CD4-positive, alpha-beta T cell treated with Interferon alpha-2 for 1 hour (primary cell): ENCODE results near the gene ORAI3.
"Not testable (repeated sequence)": the region's sequence is repeated elsewhere in the genome, so short reads cannot be mapped to it uniquely, and the experiment has no call there.

ENCODE experiments used
- DNase-seq, 2 donors: peaks; one replicate each; pipeline ENCODE4 v3.0.0-alpha.2; 2020 to 2022

ORAI3 gene

GRCh38 chr16:30924076-30924912 lies 24.6 kb upstream of the ORAI3 start:
- no peak for DNase-seq

DNA sequence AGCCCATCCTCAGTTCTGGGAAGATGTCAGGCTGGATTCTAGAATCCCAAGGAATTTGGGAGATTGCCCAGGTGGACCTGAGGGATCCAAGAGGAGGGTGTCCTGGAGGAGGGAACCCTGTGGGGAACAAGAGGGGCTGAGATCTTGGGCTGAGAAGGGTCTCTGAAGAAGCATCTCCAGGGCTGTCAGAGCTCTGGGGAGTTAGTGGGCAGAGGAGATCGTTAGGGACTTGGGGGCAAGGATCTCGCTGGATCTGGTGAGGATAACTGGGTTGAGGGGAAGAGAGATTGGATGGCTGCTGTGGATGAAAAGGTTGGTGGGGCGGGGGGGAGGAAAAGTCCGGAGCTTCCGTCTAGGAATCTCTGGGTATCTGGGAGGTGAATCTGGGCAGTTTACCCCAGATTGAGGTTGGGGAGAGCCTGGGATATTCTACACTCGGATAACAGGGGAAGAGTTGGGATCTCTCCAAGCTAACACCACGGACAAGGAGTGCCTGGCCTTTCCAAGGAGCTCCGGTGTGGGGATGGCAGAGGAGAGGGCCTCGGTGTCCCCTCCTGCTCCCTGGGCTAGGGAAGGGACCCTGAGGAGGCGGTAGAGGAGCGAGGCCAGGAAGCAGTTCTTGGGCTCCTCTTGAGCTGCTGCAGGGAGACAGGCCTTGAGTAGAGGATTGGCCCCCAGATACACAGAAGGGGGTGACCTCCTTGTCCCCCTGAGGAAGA lies 23.8 kb upstream of the ORAI3 start:
- DNase-seq: no peak

DNA sequence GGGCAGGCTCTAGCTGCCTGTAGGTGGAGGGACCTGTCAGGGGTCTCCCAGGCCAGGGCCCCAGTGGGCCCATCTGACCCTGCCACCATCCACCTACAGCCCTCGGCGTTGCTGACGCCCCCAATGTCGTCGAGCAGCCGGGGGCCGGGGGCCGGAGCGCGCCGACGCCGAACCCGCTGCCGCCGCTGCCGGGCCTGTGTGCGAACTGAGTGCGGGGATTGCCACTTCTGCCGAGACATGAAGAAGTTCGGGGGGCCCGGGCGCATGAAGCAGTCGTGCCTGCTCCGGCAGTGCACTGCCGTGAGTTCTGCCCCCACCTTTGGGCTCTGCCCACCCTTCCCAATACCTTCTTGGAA lies 23.3 kb upstream of the ORAI3 start:
- DNase-seq: no peak

- DNase-seq: no peak
Observed at GRCh38 chr16:30925995-30926811, 22.7 kb upstream of the ORAI3 start.

GRCh38 chr16:30926937-30927788 lies 21.7 kb upstream of the ORAI3 start:
- DNase-seq: no peak

- DNase-seq: peak; percentile 46 to 59
Observed at GRCh38 chr16:30927789-30928378, 21.0 kb upstream of the ORAI3 start.

GRCh38 chr16:30928390-30928789 lies 20.5 kb upstream of the ORAI3 start:
- no peak for DNase-seq

- no peak for DNase-seq
Observed at GRCh38 chr16:30929167-30929566, 19.7 kb upstream of the ORAI3 start.

DNA sequence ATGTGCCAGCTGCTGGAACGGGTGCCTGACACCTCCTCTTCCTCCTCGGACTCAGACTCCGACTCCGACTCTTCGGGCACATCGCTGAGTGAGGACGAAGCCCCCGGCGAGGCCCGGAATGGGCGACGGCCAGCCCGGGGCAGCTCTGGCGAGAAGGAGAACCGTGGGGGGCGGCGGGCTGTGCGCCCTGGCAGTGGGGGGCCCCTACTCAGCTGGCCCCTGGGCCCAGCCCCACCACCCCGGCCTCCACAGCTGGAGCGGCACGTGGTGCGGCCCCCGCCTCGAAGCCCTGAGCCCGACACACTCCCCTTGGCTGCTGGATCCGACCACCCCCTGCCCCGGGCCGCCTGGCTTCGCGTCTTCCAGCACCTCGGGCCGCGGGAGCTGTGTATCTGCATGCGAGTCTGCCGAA lies 18.7 kb upstream of the ORAI3 start:
- no peak for DNase-seq

GRCh38 chr16:30931068-30931650 lies 17.7 kb upstream of the ORAI3 start:
- DNase-seq: no peak

GRCh38 chr16:30934827-30935557 lies 13.9 kb upstream of the ORAI3 start:
- DNase-seq: peak in 1 of 2 donors; percentile 33

GRCh38 chr16:30937692-30938091 lies 11.2 kb upstream of the ORAI3 start:
- no peak for DNase-seq

DNA sequence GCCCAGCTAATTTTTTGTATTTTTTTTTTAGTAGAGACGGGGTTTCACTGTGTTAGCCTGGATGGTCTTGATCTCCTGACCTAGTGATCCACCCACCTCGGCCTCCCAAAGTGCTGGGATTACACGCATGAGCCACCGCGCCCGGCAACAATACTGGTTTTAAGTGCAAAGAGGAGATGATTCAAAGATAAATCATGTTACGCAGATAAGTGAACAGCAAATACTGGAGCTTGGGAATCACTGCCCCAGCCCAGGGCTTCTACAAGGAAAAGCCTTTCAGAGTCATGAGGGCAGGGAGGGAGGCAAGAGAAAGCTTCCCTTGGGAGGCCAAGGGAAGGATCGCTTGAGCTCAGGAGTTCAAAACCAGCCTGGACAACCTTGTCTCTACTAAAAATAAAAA lies 9.3 kb upstream of the ORAI3 start:
- DNase-seq: not testable (repeated sequence)

GRCh38 chr16:30941600-30942425 lies 7.1 kb upstream of the ORAI3 start:
- peak; percentile 74 to 78 for DNase-seq

- no peak for DNase-seq
Observed at GRCh38 chr16:30942426-30942806, 6.5 kb upstream of the ORAI3 start.

DNA sequence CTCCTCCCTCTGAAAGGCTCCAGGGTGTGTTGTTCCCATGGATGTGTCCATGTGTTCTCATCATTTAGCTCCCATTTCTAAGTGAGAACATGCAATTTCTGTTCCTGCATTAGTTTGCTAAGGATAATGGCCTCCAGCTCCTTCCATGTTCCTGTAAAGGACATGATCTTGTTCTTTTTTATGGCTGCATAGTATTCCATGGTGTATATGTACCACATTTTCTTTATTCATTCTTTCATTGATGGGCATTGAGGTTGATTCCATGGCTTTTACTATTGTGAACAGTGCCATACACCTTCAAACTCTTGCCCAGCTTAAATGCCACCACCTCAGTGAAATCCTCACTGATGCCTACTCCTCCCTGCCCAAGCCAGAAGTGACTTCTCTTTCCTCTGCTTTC lies 4.5 kb upstream of the ORAI3 start:
- no peak for DNase-seq

DNA sequence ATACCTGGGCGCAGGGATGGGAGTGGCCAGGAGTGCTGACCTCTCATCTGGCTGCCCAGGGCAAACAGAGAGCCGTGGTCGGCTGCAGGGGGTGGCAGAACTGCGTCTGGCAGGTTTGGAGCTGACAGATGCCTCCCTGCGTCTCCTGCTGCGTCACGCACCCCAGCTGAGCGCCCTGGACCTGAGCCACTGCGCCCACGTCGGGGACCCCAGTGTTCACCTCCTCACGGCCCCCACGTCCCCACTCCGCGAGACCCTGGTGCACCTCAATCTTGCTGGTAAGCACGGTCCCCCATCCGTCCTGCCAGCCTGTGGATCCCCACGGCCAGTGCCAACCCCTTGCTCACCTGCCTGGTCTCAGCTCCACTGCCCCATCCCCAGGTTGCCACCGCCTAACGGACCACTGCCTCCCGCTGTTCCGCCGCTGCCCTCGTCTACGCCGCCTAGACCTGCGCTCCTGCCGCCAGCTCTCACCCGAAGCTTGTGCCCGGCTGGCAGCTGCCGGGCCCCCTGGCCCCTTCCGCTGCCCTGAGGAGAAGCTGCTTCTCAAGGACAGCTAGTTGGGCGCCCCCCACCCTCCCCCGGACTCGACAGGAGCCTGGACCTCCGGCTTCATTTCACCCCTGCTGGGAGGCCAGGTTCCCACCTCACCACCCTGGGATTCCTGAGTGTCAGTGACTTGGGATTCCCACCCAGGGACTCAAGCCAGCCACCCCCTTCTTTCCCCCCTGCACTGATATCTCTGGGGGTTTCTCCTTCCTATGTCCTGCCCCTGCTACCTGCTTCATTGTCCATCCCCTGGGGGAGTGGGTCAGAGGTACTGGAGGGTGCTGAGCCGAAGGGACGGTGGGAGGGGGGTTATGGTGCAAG lies 2.0 kb upstream of the ORAI3 start:
- no peak for DNase-seq

DNA sequence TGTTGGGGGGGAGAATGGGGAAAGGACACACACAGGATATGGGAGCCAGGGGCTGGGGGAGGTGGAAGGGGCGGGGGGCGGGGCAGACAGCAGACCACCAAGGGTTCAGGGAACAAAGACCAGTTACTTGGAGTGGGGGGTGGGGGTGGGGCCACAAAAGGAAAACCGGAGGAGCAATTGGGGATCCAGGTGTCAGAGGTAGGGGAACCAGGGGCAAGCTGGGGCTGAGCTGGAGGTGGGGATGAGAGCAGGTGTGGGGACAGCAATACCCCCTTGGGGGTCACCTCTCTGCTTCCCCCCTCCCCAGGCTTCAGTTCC lies 1.4 kb upstream of the ORAI3 start:
- DNase-seq: no peak
